ENCODE results near the gene BEST3. TPM values are rescaled to one million over a fixed set of nuclear protein-coding genes. Genes with fewer than 3 reads are reported as not detected.

The BEST3 gene
- total RNA-seq, 1 experiment from 2014 or later = 1.3 TPM

DNA sequence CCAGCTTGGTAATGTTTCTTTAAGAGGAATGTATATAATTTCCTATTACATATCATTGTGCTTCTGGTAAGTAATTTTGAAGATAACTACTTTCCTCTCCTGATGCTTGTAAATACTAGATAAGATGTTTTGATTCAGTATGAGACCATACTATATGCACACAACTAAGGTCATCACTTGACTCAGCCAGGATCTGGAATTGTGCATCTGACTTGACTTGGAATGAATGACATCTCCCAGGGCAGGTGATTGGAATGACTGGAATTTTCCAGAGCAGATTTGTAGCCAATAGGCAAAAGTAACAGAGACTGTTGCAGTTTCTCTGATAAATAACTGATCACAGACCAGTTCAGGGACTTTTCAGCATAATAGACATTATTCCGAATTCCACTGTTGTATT, 11.1 kb downstream of the BEST3 start:
- peak; percentile 22 for DNase-seq (ENCODE audit: low spot score)

DNA sequence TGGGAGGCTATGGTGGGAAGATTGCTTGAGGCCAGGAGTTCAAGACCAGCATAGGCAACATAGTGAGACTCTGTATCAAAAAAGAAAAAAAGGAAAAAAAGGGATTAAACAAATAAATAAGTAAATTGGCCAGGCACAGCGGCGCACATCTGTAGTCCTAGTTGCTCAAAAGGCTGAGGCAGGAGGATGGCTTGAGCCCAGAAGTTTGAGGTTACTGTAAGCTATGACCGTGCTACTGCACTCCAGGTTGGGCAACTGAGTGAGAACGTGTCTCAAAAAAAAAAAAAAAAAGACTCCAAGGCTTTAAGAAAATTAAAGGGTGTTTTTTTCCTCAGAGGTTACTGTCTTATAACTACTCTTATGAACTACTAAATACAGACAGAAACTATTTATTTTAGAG, 11.7 kb downstream of the BEST3 start:
- no peak for DNase-seq (ENCODE audit: low spot score)

DNA sequence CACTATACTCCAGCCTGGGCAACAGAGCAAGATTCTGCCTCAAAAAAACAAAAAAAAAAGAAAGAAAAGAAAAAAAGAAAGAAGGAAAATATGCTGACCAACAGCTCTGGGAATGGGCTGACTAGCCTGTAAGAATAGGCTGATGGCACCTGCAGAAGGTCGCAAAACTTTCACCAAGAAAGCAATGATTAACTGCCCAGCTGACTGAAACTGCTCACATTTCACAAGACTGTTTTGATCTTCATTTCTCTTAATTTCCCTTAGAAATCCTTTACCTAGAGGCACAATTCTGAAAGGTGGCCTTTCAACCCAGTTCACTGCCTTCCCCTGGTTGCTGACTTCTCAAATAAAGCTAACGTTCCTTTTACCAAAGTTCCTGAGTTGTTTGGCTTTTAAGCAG, 12.4 kb downstream of the BEST3 start:
- DNase-seq (ENCODE audit: low spot score) = no peak

DNA sequence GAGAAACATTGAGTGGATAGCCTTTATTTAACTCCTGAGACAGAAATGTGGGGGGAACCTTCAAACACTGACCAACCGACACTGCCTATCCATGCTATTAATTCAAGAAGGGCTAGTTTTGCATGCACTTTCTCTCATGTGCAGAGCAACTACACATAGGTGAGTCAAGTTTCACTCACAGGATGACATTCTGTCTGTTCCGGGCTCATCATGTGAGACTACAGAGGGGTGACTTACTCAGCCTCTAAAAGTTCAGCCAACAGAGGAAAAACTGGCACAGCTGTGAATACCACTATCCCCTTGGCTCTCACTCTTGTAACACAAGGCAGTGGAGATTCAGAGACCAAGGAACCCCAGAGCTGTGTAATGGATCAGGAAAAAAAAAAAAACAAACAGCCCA, 13.3 kb downstream of the BEST3 start:
- peak; percentile 41 for DNase-seq (ENCODE audit: low spot score)

DNA sequence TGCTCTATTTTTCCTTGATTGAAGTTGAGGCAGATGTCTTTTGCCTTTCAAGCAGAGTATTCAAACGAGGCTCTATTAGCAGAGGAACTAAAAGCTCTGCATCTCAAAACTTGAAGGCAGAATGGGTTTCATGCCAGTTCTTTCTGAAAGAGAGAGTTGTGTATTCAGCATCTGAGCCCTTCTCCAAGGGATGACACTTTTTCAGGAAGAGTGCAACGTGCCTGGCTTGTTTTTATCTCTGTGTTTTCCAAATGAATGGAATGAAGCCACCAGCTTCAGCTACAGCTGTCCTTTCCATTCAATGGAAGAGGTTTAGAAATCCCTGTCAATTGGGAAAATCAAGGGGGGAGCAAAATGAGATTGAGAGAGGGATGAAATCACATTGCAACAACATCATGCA, 14.6 kb downstream of the BEST3 start:
- DNase-seq (ENCODE audit: low spot score) = no peak

DNA sequence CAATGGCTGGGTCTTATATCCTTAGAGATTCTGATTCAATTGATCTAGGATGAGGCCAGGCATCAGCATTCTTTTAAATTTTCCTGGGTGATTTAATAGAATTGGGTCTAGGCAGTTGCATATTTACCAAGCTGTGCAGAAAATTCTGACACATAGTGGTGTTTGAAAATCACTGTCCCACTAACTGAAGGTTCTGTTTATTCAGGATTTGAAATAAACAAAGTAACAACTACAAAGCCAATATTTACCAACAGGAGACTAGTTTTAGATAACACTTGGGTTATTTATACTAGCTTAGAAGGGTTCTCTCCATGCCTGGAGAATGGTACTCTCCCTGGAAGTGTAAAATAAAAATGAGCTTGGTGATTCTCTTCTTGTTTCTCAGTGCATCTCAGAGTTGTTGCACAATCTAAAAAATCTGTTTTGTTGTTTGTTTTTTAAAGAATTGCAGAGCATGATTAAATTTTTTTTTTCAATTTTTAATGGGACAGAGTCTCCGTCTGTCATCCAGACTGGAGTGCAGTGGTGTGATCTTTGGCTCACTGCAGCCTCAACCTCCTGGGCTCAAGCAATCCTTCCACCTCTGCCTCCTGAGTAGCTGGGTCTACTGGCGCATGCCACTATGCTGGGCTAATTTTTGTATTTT, 16.9 kb downstream of the BEST3 start:
- no peak for DNase-seq (ENCODE audit: low spot score)

DNA sequence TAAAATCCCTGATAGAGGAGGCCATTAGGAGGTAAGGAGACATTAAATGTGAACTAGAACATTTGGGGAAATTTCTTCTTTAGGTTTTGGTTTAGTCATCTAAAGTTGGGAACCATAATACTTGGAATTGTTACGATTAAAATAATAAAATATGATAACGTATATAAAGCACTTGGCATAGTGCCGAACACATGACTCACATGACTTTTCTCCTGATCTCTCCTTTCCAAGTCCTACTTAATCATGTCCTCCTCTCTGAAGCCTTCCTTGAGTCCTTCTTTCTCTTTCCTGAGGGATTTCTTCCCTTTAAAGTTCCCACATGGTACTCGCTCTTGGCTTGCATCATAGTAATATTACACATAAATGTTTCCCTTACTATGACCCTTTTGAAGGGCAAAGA, 20.0 kb downstream of the BEST3 start:
- no peak for DNase-seq (ENCODE audit: low spot score)

DNA sequence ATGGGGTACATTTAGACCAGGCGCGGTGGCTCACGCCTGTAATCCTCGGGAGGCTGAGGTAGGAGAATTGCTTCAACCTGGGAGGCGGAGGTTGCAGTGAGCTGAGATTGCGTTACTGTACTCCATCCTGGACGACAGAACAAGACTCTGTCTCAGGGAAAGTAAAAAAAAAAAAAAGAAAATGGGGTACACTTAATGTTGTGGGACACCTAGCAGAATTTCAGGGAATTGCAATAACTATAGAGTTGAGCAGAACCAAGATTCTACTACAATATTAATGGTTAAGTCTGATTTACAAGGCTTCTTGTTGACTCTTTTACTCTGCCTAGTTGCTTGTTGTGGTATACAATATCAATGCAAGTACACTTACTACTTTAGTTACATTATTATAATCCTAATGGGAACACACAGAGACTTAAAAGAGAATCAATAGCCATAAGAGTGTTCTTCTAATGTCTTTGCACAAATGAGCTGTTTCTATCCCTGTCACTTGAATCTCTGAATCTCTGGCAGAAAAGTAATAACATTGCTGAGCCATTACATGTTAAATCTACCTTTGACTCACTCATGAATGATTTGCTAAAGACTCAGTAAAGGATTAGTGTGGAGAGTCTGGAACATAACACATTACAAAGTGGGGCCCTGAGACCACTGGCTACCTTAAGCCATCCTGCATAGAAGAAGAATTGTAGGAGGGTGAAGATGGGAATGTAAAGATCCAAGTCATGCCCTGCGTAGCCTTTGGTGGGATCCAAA, 22.7 kb downstream of the BEST3 start:
- no peak for DNase-seq (ENCODE audit: low spot score)

DNA sequence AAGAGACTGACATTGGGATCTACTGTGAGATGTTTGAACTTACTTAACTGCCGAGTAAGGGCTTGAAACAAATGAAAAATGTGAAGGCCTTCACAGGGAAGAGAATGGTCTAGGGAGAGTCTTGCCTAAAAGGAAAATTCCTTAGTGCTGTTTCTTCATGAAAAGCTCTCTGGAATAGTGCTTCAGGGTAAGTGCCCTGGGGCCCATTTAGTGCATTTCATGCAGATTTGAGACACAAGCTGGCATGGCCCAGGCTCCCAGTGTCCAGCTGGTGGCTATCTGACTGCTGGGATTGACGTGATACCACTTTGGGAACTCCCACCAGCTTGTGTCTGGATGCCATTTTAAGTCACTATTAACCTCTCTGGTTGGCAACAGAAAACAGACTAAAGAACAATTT, 26.9 kb downstream of the BEST3 start:
- no peak for DNase-seq (ENCODE audit: low spot score)

DNA sequence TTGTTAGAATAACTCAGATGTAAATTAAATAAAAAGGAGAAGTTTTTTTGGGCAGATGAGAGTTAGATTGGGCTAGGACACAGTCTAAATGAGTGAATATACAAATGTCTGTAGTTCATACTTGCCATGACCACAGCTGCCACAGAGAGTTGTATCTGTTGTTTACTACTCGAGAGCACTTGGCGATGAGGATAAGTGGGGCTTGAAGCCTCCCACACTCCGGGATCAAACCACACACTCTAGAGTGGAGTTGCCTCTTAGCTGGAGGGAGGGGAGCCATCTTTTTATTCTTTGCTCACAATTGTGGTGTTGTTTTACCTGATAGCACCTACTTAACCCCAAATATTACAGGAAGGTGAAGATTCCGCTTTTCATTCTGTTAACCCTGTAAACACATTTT, 27.5 kb downstream of the BEST3 start:
- DNase-seq (ENCODE audit: low spot score) = no peak

DNA sequence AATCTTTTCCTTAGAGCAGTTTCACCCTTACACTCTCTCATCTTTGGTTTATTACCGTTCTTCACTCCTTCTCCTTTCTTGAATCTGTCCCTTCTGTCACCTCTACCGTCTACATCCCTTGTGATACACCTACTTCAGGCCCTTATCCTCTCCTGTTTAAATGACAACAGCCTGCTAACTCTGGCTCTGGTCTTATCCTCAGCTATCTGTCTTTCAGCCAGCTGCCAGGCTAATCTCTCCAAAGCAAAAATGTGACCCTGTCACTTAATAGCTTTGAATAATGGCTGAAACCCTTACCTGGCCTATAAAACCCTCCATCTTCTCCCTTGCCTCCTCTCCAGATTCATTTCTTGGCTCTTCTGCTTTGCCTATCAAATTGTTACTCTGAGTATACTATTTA, 32.3 kb downstream of the BEST3 start:
- no peak for DNase-seq (ENCODE audit: low spot score)

DNA sequence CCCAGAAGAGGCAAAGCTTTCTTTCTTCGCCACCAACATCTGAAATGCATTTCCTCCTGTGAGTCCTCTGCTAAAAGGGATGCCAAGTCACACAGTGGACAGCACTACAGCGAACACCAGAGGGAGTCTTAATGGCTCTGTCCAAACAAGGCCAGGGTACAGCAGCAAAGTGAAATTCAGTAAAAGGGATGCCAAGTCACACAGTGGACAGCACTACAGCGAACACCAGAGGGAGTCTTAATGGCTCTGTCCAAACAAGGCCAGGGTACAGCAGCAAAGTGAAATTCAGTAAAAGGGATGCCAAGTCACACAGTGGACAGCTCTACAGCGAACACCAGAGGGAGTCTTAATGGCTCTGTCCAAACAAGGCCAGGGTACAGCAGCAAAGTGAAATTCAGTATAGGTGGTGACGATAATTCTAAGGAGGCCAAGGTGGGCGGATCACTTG, 34.1 kb downstream of the BEST3 start:
- DNase-seq (ENCODE audit: low spot score) = peak; percentile 9

DNA sequence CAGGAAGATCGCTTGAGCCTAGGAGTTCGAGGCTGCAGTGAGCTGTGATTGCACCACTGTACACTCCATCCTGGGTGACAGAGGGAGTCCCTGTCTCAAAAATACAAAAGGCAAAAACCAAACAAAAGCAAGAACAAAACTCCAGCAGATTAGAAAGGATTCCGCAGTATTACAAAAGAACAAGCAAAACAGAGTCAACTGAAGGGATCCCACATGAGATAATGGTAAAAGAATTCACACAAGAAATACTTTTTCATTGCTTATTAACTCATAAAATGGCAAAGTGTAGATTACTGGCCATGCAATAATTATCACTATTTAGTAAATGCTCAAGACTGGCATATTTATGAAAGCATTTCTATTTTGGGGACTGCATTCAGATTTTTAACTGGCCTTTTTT, 35.4 kb downstream of the BEST3 start:
- DNase-seq (ENCODE audit: low spot score) = no peak

DNA sequence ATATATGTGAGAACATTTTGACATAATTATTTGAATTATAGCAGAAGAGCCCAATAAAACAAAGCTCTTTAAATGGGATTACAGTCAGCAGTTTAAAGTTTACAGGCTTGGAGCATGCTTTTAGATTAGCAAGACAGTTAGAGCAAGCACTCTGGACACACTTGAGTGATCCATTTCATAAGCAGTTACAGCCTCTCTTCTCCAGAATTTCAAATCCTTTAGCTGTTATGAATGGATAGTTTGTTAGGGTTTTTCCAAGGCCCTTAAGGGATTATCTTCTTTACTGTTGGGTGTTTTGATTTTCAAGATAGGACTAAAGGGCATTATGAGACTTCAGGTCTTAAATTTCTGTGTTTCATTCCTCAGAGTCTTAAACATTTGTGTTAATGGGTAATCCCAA, 36.3 kb downstream of the BEST3 start:
- no peak for DNase-seq (ENCODE audit: low spot score)

DNA sequence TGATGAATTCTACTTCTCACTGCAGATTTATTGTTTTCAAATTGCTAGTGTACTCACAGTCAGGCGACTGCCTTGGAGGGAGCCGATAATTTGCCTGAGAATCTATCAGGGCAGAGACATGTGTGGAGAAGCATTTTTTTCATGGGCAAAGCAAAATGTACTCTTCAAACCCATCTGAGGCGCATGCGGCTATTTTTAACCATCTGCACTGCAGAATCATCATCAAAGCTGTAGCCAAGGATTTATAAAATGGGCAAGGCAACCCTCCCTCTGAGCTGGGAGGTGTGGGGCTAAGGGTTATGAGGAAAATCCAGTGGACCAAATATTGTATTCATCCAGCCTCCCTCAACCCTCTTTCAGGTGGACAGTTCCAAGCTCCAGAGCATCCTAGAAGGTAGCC, 37.7 kb downstream of the BEST3 start:
- DNase-seq (ENCODE audit: low spot score) = no peak

DNA sequence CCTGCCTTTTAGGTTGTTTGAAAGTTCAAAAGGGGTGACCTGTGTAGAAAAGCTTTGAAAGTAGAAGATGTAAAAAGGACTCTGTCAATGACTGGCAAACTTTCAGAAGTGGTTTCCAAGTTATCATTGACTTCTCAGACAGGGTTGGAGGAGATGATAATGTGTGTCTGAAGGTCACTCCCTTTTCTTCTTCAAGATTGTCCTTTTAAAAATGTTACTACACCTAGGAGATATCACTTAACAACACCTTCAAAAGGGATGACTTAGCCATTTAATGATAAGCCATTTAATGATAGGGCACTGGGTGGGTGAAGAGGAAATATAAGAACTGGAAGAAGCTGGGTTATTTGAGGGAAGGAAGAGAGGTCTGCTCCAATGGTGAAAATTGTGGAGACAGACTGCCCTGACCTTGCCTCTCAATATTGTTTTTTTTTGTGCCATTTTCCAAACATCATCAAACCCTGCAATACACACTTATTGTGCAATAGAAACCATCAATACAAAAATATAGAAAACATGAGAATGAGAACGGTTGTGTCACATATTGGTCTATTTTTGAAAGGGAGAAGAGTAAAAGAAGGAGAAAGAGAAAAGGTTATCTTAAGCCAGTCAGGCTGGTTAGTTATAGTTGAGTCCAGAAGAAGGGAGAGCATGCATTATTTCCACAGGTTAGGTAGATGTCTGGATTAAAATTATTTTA, 38.8 kb downstream of the BEST3 start:
- no peak for DNase-seq (ENCODE audit: low spot score)

DNA sequence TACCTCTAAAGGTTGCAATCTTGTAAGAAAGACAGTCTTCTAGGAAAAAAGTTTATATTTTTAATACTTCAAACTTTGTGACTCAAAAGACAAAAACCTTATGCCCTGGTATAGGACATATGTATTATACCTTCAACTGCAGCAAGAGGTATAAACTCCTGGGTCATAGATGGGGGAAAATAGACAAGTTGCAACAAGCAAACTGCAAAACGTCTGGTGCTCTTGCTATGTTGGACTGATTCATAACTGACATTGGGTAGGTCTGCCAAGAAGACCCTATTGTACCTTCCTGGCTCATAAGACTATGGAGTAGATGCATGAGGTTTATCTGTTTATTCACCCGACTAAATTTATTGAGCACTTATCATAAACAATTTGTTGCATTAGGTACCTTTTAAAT, 40.9 kb downstream of the BEST3 start:
- DNase-seq (ENCODE audit: low spot score) = no peak

DNA sequence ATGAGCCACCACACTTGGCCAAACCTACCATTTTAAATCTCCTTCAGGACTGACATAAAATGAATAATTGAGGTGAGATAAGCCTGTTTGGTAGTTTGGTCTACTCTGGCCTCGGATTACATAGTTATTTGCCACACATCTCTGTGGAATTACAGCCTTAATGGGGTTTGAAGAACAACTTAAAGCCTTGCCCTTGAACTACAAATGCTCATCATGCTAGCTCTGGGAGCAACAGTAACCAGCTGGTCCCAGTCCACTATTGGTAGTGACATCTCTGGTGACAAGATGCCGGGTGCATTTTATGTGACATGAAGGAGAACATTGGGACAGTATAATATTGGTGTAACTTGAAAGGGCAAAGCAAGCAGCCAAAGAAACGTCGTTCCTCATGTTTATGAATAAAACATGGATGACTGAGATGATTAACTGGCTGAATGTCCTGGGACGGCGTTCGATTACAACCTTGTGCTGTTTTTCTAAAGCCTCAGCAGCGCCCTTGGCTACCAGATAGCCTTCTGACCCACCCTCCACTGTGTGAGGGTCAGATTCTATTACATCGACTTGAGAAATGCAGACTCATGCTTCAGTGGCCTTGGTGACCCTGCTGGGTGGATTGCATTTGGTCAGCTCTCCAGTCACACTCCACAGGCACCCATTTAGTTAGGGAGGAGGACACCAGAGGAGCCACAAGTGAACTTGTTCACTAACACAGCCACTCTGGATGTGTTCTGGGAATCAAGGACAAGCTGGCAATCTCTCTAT, 41.5 kb downstream of the BEST3 start:
- DNase-seq (ENCODE audit: low spot score) = no peak

DNA sequence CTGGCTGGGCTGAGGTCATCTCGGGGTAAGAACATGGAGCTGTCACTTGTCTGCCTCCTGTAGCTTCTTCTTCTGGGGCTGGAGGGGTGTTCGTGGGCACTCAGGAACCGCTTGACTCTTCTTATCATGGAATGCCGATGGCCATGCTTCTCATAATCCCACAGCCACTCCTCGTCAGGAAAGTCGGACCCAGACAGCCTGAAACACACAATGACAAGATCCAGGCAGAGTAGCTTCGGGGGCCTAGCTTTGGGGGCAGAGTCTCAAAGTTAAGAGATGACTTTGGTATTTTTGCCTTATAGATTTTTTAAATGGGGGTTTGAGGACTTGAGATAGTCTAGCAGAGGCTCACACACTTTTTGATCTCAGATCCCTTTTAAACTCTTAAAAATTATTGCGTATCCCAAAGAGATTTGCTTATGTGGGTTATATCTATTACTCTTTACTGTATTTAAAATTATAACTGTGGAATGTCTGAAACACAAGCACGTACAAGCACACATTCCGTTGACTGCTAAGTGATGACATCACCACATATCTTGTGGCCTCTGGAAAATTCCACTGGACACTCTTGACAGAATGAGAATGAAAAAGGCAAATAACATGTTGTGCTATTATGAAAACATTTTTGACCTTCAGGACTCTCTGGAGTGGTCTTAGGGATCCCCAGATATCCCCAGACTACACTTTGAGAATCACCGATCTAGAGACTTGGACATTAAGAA, 43.3 kb downstream of the BEST3 start:
- DNase-seq (ENCODE audit: low spot score) = peak; percentile 59

DNA sequence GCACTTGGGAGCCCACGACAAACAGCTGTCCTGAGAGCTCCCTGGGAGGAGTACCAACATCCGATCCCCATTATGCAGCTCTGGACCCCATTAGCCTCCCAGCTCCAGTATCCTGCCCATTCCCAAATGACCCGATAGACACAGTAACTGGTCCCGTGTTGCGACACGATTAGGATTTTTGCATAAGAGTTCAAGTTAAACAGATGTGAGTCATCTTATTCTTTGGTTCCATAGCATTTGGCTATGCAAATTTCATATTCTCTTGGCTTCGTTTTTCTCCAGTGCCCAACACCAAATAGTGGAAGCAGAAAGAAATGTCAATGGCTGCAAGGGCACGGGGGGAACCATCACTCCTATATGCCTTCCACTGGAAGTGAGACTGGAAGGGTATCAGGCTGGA, 45.4 kb downstream of the BEST3 start:
- DNase-seq (ENCODE audit: low spot score) = no peak

DNA sequence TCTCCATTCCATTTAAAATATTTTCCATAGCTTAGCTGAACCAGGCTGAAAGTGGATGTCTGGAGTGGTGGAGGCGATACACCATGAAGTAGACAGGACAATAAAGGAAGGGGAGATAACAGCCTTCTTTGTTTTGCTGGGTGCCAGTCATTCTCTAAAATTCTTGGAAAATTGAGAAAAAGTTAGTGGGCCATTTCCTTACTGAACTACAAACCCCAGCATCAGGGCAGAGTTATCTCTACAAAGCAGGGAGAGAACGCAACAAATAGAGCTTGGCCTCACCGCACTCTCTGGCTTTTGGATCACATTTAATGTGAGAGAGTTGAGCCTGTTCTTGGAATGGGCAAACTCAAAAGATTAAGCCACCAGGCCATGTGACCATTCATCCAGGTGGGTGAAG, 47.2 kb downstream of the BEST3 start:
- no peak for DNase-seq (ENCODE audit: low spot score)

DNA sequence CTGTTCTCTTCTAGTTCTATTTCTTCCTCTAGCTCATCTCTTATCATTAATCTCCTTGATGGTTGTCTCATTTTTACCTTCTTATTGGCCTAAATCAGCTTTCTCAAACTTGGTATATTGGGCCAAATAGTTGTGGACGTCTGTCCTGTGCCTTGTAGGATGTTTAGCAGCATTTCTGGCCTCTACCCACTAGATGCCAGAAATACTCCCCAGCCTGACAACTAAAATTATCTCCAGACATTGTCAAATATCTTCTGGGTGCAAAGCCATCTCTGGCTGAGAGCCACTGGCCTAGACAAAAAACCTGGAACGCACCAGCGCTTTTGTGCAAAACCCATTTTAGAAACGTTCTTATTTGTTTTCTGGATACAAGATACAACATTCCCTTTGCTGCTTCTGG, 49.6 kb downstream of the BEST3 start:
- no peak for DNase-seq (ENCODE audit: low spot score)

Data from A172 (cell line).